Epithelial cell of esophagus (primary cell): ENCODE measurements around the gene ACBD6.

Experiments
- DNase-seq: peaks from one replicate; pipeline ENCODE4 v3.0.0; 2010; ENCODE audit warnings: low read depth
- H3K4me3 ChIP-seq: 2 replicates; pipeline ENCODE4 v1.5.1; 2011; ENCODE audit warnings: mild to moderate bottlenecking, low read length, control low read depth
- TF ChIP-seq, protein P1 (sequence below): IDR thresholded peaks from 2 replicates; pipeline ENCODE4 v1.5.1; 2011; ENCODE audit warnings: low read depth, mild to moderate bottlenecking, low read length, control low read depth, inconsistent platforms; ENCODE audit not compliant: insufficient read depth; ENCODE audit errors: missing control alignments

The ACBD6 gene

GRCh38 chr1:180259431-180260338, 242.7 kb downstream of the ACBD6 start:
- TF ChIP-seq, protein P1, sequence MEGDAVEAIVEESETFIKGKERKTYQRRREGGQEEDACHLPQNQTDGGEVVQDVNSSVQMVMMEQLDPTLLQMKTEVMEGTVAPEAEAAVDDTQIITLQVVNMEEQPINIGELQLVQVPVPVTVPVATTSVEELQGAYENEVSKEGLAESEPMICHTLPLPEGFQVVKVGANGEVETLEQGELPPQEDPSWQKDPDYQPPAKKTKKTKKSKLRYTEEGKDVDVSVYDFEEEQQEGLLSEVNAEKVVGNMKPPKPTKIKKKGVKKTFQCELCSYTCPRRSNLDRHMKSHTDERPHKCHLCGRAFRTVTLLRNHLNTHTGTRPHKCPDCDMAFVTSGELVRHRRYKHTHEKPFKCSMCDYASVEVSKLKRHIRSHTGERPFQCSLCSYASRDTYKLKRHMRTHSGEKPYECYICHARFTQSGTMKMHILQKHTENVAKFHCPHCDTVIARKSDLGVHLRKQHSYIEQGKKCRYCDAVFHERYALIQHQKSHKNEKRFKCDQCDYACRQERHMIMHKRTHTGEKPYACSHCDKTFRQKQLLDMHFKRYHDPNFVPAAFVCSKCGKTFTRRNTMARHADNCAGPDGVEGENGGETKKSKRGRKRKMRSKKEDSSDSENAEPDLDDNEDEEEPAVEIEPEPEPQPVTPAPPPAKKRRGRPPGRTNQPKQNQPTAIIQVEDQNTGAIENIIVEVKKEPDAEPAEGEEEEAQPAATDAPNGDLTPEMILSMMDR, result no peak
- no peak for DNase-seq
- H3K4me3 ChIP-seq, result no peak overlapping the region

DNA sequence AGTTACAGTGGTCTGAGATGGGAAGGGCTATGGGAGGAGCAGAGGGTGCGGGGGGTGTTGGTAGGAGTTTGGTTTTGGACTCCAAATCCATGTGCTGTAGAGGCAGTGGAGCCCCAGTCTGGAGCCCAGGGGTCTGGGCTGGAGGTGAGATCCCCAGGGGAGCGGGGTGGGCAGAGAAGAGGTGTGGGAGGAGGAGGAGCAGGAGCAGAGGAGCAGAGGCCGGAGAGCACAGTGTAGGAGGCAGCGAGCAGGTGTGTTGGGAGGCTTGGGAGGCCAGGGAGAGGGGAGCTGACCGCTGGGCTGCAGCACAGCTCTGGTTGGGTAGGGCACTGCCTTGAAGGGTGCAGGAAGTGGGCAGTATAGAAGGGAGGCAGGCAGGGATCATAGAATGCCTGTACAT, 243.4 kb downstream of the ACBD6 start:
- no peak overlapping the region for H3K4me3 ChIP-seq
- TF ChIP-seq, protein P1, result no peak

GRCh38 chr1:180258290-180258689, 244.1 kb downstream of the ACBD6 start:
- TF ChIP-seq, protein P1, result no peak

More for the DNA sequence above, 243.4 kb downstream of the ACBD6 start:
- no peak for DNase-seq

GRCh38 chr1:180257486-180257885, 244.9 kb downstream of the ACBD6 start:
- TF ChIP-seq, protein P1, result no peak
- DNase-seq, result no peak
- H3K4me3 ChIP-seq, result no peak overlapping the region

More at GRCh38 chr1:180258290-180258689, 244.1 kb downstream of the ACBD6 start:
- no peak overlapping the region for H3K4me3 ChIP-seq
- no peak for DNase-seq

GRCh38 chr1:180257028-180257386, 245.4 kb downstream of the ACBD6 start:
- no peak overlapping the region for H3K4me3 ChIP-seq
- no peak for DNase-seq
- TF ChIP-seq, protein P1, result no peak

DNA sequence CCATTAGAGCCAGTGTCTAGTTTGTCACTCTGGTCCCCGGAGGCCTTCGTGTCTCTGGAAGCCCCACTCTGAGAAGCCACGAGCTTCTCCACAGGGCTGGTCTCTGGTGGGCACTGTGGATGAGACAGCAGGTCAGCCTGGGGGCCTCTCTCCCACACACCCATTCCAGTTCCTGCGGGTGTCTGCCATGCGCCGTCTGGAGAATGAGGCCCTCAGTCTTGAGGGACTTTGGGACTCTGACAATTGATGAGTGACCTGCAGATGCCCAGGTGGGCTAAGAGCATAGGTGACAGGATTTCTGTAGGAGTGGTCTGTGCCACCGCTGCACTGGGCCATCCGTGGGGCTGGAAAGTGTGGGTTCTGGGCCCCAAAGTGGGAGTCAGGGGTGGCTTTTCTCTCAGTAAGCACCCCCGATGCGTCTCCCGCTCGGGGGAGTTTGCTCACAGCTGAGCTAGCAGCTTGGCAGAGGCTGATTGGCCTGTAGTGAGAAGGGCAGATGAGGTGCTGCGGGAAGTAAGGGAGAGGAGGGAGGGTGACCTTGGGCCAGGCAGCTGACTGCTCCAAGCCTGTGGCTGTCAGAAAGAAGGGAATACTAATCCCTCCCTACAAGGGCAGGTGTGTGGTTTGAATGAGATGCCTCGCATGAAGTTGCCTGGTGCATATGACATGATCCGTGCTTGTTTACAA, 245.9 kb downstream of the ACBD6 start:
- DNase-seq, result no peak
- TF ChIP-seq, protein P1, result no peak
- H3K4me3 ChIP-seq, result no peak overlapping the region
